ENCODE results near the gene ACTRT2.

DNA sequence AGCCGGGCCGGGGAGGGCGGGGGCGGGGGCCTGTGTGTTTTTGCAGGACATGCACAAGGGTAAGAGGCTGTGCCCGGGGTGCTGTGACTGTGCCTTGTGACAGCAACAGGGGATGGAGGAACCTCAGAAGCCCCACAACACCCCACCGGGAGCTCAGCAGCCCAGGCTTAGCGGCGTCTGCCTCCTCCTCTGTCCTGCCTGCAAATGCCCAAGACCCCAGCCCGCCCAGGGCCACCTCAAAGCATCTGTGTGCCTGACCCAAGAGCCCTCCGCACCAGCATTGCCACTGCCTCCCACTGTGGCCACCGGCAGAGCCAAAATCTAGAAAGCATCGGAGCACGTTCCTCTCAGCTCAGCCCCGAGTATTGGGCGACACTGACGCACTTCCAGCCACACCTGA is 2.7 kb upstream of the ACTRT2 start:
- no peak for TF ChIP-seq EZH2 (IDR thresholded peaks at IDR 0.05; ENCODE audit: low read length, unreplicated experiment)
- TF ChIP-seq CTCF (conservative IDR thresholded peaks at IDR 0.05; ENCODE audit: low read depth, low read length): no peak

All from PC-3 (cell line).